Femur (tissue), 1 donor: ENCODE results near the gene KCNT1.
"Not testable (repeated sequence)": the region's sequence is repeated elsewhere in the genome, so short reads cannot be mapped to it uniquely, and the experiment has no call there.

Experiments used
- DNase-seq: peaks from one replicate; pipeline ENCODE4 v3.0.0-alpha.2; 2017

KCNT1 gene

DNA sequence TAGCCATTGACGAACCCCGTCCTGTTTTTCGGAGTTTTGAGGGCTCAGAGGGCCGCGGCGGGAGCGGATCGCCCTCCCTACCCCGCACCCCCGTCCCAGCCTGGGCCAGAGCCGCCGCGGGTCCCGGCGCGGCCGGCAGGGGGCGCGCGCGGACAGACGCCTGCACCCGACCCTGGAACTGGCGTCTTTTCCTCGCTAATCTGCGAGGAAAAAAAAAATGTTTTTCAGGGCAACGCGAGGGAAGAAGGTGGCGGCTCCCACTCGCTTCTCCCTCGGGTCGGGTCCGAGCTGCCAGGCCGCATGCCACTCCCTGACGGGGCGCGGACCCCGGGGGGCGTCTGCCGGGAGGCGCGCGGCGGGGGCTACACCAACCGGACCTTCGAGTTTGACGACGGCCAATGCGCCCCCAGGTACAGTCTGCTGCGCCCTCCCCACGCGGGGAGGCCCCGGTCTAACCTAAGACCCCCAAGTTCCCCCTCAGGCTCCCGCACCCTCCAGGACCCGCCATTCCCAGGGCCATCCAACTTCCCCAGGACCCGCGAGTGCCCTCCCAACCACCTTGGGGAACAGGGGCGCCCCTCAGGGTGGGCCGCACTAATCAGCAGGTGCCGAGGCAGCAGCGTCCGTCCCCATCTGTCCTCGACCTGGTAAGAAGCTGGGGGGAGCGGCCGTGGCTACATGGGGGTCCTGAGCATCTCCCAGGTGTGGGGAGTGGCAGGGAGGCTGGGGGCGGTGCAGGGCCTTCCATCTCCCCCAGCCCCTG, at the start of gene KCNT1:
TSS of gene KCNT1 (plus strand) at position 227 of the 763 bp plus-strand sequence. CDS start at position 301, 74 bp downstream.
- DNase-seq = peak; percentile 63

DNA sequence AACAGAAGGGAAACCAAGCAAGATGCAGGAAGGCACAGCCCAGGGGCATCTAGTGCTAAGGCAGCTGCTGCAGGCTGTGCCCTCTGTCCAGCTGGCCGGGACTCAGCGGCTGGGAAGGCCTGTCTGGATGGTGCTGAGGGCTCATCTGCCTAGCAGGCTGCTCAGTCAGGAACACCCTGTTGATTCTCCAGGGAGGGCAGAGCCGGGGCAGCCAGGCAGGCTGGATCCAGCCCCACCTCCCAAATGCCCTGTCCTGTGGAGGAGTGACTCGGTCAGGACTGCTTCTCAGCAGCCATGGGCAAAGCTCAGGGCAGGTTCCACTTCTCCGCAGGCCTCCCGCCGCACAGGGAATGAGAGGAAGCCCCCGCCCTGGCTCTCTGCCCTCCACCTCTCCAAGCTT, 46.7 kb upstream of the KCNT1 start:
- no peak for DNase-seq

DNA sequence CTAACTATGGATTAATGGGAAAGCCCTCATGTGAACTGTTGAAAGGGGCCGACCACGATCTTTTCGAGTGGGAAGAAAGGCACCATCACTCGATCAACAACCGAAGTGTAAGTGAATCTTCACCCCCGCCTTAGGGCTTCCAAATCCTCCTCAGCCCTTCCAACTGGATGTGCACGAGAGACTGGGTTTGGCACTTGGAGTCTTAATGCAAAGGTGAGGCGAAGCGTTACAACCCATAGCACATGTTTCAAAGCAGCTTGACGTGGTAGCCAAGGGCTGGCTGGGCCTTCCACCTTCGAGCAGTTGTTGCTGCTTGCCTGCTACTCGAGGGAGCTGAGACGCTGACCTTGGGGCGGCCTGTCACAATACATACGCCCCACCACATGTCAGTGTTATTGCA, 44.6 kb upstream of the KCNT1 start:
- DNase-seq = no peak

GRCh38 chr9:135659252-135659651, 42.7 kb upstream of the KCNT1 start:
- DNase-seq = no peak

DNA sequence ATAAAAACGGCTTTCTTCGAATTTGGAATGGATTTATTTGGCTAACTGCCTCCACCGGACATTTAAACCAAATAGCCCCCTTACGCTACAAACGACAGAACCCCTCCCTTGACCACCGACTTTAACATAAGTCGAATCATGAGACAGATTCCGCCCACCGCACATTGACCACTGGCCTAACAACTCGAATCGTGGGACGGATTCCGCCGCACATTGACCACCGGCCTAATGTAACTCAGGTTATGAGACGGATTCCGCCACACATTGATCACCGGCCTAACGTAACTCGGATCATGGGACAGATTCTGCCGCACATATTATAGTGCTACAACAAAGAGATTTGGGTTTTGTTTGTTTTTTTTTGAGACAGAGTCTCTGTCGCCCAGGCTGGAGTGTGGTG, 41.6 kb upstream of the KCNT1 start:
- DNase-seq = no peak

GRCh38 chr9:135661816-135662560, 40.0 kb upstream of the KCNT1 start:
- no peak for DNase-seq

DNA sequence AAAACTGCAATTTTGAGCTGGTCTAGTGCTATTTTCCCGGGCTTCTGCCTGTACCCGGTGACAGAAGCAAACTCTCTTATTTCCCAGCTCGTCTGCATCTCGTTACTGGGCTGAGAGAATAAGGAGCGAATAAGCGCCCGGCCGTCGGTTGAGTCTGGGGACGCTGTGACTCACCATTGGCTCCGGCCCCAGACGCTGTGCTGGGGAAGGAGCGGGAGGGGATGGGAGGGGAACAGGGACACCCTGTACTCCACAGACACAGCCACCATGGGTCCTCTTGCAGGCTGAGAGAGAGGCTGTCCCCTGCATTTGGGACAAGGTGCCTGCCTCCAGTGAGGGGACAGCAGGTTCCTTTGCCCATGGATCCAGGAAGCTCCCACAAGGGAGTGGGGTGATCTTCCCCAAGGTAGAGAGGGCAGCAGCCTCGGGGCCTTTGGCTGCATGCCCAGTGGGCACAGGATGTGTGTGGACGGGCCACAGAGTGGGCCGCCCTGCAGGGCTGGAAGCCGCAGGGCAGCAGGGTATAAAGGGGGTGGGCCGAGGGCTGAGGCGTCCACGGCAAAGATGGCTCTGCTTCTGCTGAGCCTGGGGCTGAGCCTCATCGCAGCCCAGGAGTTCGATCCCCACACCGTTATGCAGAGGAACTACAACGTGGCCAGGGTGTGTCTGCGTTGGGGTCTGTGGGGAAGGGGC, 39.1 kb upstream of the KCNT1 start, which contains the start of gene LCN9:
TSS of gene LCN9 (plus strand) at position 552 of the 693 bp plus-strand sequence. CDS start at position 565, 13 bp downstream.
- DNase-seq = peak; percentile 75

- no peak for DNase-seq
These were observed 38.6 kb upstream of the KCNT1 start for GRCh38 chr9:135663451-135663770.

DNA sequence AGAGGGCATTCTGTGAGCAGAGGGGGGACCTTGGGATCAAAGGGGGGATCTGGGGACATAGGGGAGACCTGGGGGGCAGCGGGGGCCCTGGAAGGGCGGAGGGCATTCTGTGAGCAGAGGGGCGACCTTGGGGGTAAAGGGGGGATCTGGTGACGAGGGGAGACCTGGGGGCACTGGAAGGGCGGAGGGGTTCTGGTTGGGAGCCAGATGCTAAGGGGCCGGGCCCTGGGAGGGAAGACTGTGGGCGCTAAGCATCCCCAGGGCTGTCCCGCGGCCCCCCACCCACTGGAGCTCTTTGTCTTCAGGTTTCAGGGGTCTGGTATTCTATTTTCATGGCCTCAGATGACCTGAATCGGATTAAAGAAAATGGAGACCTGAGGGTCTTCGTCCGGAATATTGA, 38.1 kb upstream of the KCNT1 start:
- DNase-seq = no peak

DNA sequence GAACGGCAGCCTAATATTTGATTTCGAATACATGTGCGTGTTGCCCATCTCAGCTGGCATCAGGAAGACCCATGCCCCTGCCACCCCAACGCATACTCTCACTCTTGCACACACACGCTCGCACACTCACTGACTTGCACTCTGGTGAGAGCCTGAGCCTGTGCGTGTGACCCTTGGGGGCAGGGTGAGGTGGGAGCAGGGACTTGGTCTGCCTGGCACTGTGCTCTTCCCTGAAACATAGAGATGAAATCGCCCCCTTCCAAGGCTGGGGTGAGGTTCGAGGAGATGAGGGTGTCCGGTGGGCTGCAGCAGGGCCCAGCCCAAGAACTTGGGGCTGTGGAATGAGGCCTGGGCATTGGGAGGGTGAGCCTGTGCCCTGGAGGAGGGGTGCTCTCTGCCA, 37.7 kb upstream of the KCNT1 start:
- DNase-seq = no peak

GRCh38 chr9:135664801-135665794, 36.9 kb upstream of the KCNT1 start:
- DNase-seq = no peak

- DNase-seq = no peak
These were observed 36.2 kb upstream of the KCNT1 start for GRCh38 chr9:135665795-135666189.

GRCh38 chr9:135666534-135667462, 35.2 kb upstream of the KCNT1 start:
- no peak for DNase-seq

DNA sequence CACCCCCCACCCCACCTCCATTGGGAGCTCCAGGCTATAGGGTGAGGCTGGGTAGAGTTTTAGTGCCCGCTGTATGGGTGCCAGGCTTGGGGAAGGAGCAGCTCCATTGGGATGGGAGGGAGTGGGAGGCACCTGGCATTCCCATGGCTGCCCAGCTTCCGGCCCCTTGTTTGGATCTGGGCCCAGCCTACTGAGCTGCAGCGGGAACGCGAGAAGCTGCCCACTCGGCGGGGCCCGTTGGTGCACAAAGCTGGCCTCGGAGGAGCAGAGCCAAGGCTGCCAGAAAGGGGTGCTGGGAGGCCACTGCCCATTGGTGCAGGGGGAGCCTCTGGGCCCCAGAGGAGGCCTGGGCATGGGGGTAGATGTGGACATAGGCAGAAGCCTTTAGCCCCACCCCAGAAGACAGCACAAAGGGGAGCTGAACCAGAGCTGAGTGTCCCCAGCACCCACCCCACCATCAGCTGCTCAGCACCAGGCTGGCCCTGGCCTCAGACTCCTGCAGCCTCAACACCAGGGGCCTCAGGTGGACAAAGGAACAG, 34.5 kb upstream of the KCNT1 start:
- DNase-seq = no peak

DNA sequence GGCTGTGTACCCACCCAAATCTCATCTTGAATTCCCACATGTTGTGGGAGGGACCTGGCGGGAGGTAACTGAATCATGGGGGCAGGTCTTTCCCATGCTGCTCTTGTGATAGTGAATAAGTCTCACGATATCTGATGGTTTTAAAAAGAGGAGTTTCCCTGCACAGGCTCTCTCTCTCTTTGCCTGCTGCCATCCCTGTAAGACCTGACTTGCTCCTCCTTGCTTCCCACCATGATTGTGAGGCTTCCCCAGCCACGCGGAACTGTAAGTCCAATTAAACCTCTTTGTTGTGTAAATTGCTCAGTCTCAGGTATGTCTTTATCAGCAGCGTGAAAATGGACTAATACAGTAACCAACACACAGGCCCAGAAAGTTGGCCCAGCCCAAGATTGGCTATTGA, 33.0 kb upstream of the KCNT1 start:
- DNase-seq = not testable (repeated sequence)

GRCh38 chr9:135669616-135670285, 32.2 kb upstream of the KCNT1 start:
- no peak for DNase-seq

DNA sequence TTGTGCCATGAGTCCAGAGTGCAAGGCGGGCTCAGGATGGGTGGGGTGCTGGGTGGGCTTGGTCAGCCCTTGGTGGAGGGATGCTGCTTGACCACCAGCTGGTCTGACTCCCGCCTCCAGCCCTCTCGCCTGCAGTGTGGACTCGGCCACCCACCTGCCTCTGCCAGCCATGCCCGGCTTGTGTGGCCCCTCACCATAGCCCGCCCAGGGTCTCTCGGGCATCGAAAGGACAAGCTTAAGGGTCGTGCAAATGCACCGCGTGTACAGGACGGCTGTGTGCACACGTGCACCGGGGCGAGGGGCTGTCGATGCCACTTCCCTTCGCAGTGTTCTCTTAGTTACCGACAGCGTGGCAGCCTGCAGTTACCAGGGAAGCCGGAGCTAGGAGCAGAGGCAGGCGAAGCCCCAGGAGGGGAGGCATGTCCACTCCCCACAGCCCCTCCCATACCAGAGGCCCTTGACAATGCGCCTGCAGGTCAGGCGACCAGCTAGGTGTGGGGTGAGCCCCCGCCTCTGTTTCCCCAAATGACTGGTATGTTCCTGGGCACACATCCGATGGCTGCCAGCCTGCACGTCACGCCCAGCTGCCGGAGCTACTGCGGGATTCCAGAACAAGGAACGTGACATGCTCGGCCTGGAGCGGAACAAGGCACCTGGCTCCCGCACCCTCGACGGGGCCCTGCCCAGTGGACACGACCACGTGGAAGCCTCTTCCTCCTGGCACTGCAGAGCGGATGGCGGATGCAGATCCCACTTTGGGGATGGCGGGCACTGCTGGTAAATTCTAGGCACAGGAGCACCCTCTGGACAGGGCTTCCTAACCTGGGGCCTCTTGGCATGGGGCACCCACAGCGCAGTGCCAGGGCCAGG, 31.0 kb upstream of the KCNT1 start:
- DNase-seq = peak; percentile 4

DNA sequence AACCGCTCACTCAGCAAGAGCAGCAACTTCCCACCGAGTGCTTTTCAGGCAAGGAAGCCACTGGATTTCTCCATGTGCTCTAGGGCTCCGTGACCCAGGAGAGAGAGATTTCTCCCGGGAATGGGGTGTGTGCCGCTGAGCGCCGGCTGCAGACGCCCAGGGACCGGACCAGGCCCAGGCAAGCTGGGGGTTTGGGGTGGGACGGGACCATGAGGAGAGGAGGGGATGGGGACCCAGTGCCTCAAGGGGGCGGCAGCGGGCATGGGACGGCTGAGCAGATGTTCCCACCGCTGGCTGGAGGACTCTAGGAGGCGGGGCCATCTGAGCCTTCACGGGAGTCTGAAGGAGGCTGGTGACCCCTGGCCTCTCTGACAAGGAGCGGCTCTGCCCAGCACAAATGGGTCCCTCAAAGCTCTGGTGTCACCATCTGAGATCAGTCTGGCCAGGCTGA, 30.4 kb upstream of the KCNT1 start:
- DNase-seq = no peak

GRCh38 chr9:135672786-135673185, 29.2 kb upstream of the KCNT1 start:
- DNase-seq = not testable (repeated sequence)
